Sciatic nerve (tissue), 2 donors: ENCODE measurements around the gene YOD1. TPM values are rescaled to one million over a fixed set of nuclear protein-coding genes. Genes with fewer than 3 reads are reported as not detected.

ENCODE experiments used
- ATAC-seq: fragments of 200-7000 bp; cut with Tn5 transposase; one replicate; pipeline ENCODE4 v1.9.1; 2020; ENCODE audit warnings: mild to moderate bottlenecking, moderate library complexity
- DNase-seq: peaks from one replicate; pipeline ENCODE4 v3.0.0-alpha.2; 2020; ENCODE audit warnings: low spot score
- intact Hi-C: fragments of 100-400 bp; cut with DNase I; formaldehyde crosslinking; loops from one replicate; pipeline ENCODE4 v1.14.2; 2022
- total RNA-seq: library from RNA; stranded (reverse); fragmentation: NEBNext Ultra II Directional; extraction: Animal tissue kit (Norgen Biotek cat#: 25700); gene quantifications from one replicate; pipeline ENCODE4 v1.2.1, GENCODE V29; 2021
- donor health status: DM: no; HTN: no; CAD: no.
- donor health status: DM: no; HTN: no; CAD: no.

YOD1 gene
- total RNA-seq, 1 donor from 2014 or later = 15.3 TPM

- DNase-seq = no peak
- intact Hi-C loops = no loop called here
- ATAC-seq = no peak
These were observed 31.8 kb downstream of the YOD1 start for GRCh38 chr1:207019161-207019560.

DNA sequence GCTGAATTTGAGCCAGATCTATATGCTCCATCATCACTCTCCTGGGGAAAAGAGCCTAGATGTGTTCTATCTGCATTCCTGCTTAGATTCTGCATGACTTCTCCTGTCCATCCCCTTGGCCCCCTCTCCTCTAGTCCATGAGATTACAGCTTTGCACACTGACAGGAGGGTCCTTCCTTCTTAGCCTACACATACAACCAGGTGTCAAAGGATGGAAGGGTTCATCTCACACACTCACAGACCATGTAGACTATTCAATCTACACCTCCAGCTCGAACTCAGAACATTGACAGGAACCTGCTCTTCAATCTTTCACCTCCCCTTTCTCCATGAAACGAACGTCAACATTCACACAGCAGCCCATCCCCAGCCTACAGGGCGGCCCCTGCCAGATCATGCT is 32.3 kb downstream of the YOD1 start:
- intact Hi-C loops = no loop called here
- ATAC-seq = no peak
- DNase-seq = no peak

GRCh38 chr1:207017615-207018559 is 33.1 kb downstream of the YOD1 start:
- no peak for DNase-seq
- intact Hi-C loops = no loop called here
- peak; percentile 74 for ATAC-seq

- intact Hi-C loops = no loop called here
- no peak for DNase-seq
- no peak for ATAC-seq
These were observed 35.2 kb downstream of the YOD1 start for GRCh38 chr1:207015791-207016190.

- no peak for ATAC-seq
- intact Hi-C loops = no loop called here
These were observed 36.3 kb downstream of the YOD1 start for GRCh38 chr1:207014728-207015127.

DNA sequence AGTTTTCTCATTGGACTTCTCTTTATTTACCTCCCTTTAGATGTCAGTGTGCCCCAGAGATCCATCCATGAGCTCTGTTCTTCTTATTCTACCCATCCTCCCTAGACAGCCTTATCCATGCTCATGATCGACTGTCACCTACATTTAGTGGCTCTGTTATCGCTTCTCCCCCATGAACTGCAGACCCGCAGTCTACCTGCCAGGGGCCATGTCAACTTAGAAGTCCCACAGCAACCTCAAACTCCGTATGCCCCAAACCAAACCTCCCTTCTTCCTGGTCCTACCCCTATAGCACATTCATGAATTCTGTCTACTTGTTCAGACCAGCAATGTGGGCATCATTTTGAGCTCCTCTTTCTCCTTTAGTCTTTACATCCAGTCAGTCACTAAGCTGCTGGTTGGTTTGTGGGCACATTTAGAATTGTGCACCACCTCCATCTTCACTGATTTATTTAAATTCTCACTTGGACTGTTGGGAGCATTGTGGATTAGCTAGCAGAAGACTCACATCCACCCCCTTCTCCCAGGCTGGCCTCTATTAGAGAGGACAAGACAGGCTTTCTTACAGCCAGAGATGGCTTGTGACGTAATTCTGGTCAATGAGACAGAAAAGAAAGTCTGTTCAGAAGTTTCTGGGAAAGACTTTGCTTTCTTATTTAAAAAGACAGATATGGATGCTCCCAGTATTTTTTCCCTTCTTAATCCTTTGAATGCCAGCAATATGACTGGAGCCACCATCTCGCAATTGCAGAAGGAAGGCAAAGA is 37.5 kb downstream of the YOD1 start:
- ATAC-seq (no peak), DNase-seq (no peak)
- intact Hi-C loops = no loop called here

More at GRCh38 chr1:207014728-207015127, 36.3 kb downstream of the YOD1 start:
- DNase-seq = no peak

DNA sequence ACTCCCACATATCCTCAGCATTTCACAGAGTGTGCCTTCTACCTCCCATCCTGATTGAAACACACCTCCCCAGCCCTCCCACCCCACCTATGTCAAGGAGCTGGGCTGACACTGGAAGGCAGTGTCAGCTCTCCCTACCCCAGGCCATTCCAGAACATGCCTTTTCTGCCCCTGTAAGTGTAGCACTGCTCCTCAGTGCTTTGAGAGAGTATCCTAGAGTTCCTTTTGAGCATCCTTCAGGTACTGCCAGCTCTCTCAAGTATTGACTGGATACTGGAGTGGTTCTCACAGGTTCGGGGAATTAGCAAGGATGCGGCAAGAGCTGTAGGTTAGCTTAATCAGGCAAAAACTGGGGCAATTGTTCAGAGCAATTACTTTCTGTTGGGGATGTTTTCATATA is 40.3 kb downstream of the YOD1 start:
- ATAC-seq = no peak
- DNase-seq = no peak
- intact Hi-C loops = no loop called here

GRCh38 chr1:207009945-207010344 is 41.1 kb downstream of the YOD1 start:
- DNase-seq (no peak), ATAC-seq (peak; percentile 74)
- intact Hi-C loops = no loop called here

- peak; percentile 63 for ATAC-seq
- DNase-seq = no peak
- intact Hi-C loops = no loop called here
These were observed 41.7 kb downstream of the YOD1 start for GRCh38 chr1:207009182-207009850.

GRCh38 chr1:207007352-207008033 is 43.5 kb downstream of the YOD1 start:
- intact Hi-C loops = no loop called here
- peak; percentile 79 for ATAC-seq
- peak; percentile 72 for DNase-seq

DNA sequence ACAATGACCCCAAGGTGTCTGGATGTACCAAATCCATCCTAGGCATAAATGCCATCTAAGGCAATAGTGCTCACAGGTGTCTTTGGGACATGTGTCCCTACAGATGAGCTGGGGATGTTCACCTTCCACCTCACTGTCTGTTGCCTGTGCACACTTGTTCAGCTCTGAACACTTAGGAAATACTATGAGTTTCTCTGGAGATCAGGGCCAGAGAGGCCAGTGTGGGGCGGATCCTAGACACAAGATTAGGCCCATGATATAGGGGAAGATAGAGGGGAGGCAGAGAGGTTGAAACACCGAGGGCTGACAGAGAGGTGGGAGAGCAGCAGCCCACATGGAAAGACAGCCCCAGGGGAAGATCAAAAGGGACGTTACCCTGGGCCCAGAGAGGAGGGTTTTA is 44.1 kb downstream of the YOD1 start:
- ATAC-seq (no peak), DNase-seq (no peak)
- intact Hi-C loops = no loop called here

DNA sequence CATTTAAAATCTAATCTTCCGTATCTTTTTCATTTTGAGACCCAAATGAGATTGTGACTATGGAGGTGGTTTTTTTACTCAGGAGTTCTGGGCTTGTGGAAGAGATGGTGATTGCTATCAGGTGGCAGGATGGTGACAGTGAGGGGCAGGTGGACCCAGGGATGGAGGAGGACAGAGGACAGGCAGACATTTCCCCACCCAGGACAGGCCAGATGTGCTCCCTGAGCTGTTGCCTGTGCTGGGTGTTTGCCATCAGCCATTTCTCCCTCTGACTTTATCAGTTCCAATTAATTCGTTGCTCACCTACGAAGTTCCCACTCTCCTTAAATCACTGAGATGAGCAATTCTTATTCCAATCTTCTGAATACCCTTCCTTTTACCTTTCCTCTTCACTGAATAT is 44.9 kb downstream of the YOD1 start:
- ATAC-seq (no peak), DNase-seq (no peak)
- intact Hi-C loops = no loop called here

DNA sequence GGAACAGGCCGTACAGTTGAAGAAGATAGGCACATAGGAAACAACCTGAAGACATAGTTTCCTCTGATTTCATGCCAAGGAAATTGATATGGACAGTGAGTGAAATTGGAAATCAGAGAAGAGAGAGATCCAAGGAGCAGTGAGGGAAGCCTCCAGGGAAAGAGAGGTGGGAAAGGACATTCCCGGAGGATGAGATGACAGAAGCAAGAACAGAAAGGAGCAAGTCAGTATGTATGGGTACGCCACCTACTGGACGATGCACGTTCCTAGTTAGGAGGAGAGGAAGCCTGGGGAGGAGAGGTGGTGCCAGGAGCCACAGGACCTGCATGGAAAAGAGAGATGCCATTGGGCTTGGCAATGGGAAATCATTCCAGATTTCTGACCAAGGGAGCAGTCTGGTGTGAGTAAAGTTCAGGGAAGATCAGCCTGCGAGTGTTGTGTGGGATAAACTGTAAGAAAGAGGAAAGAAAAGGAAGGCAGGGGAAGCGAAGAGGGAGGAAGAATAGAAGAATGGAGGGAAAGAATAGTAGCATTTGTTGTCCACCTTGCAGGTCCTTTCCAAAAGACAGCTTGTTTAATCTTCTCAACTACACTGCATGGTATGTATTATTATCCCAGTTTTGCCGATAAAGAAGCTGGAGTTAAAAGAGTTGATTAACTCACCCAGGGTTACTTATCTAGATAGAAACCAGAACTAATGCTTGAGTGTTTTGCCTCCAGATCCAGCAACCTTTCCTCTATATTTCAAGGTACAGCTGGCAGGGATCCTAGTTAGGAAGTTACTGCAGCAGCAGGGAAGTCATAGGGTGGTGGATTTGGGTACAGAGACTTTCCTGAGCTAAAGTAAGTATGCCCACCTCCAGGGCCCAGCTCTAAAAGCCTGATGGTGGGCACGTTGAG is 45.8 kb downstream of the YOD1 start:
- DNase-seq (no peak), ATAC-seq (no peak)
- intact Hi-C loops = no loop called here

- intact Hi-C loops = no loop called here
- ATAC-seq (no peak), DNase-seq (no peak)
These were observed 47.8 kb downstream of the YOD1 start for GRCh38 chr1:207003210-207003609.

DNA sequence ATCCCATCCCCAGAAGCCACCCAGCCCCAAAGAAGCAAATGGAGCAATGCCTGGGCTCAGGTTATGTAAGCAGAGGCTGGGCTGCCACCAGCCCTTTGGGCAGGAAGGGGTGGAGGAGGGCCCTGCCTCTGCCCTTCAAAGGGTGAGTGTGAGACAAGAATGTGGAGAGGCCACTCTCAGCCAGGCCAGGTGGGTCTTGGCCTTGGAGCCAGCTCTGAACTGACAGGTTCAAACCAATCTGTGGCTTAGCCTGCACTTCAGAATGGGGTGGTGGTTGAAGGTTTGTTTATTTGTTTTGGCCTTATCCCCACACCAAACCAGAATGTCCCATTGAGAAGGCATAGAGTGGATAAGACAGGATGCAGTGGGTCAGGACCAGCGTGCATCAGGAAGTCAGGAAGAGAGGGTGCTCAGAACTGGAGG is 48.3 kb downstream of the YOD1 start:
- no peak for ATAC-seq
- intact Hi-C loops = no loop called here
- DNase-seq = no peak

- ATAC-seq (no peak), DNase-seq (no peak)
- intact Hi-C loops = no loop called here
These were observed 49.3 kb downstream of the YOD1 start for GRCh38 chr1:207001492-207002245.

GRCh38 chr1:207000651-207001291 is 50.2 kb downstream of the YOD1 start:
- ATAC-seq = no peak
- intact Hi-C loops = no loop called here

More at GRCh38 chr1:207000651-207001291, 50.2 kb downstream of the YOD1 start:
- no peak for DNase-seq
